Pericardium fibroblast (primary cell): Measurements from ENCODE around the gene SMIM32. TPM values are rescaled to one million over a fixed set of nuclear protein-coding genes. Genes with fewer than 3 reads are reported as not detected.

ENCODE experiments used
- total RNA-seq: library from RNA; depleted of rRNA; stranded (reverse); fragments of >200 nt; gene quantifications from 2 replicates; pipeline ENCODE4 v1.2.3, GENCODE V29; 2015

Gene SMIM32
- total RNA-seq: not detected in 2 replicates

DNA sequence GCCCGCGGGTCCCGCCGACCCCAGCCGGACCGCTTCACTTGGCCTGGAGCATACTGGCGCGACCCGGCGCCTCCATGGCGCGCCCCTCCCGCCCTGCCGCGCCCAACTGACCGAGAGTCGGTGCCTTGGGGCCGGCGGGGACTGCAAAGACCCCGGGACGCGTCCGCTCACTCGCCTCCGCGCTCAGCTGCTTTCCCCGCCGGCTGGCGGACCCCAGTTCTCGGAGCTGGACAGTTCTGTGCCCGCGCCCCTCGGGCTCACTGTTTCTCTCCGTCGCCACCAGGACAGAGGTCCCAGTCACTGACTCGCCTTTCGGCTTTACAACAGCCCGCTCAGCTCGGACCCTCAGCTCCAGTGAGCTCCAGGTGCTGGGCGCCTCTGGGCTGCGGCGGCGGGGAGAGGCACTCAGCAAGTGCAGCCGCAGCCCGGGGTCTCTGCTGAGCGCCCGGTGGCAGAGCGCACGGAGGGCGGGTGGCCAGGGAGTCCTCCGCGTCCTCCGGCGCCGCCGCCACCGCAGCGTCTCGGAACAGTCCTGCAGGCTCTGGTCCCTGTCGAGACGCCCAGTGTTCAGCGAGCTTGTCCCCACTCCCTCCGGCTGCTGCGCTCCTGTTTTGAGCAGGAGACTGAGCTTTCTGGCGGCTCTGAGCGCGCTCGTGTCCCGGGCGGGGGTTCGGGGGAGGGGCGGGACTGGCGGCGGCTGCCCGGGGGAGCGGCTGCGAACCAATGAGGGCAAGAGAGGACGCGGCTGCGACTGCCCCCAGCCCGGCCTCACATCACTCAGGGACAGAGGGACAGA is at the start of gene SMIM32:
TSS of gene SMIM32 (minus strand) at position 637 of the 796 bp plus-strand sequence. CDS start 638 bp downstream, outside the sequence.

Other genes with a start within 250 kb of the SMIM32 start
- gene LECT2, start 238.2 kb downstream of the SMIM32 start, total RNA-seq: not detected in 2 replicates
- 606 and 842 TPM in 2 replicates for gene TGFBI, start 164.2 kb downstream of the SMIM32 start, total RNA-seq
- 31.1 and 44.3 TPM in 2 replicates for gene SMAD5, start 60.3 kb downstream of the SMIM32 start, total RNA-seq
- not detected in 2 replicates for gene TRPC7, start 172.4 kb upstream of the SMIM32 start, total RNA-seq